H1 (cell line): ENCODE data around the gene SMYD3. TPM values are rescaled to one million over a fixed set of nuclear protein-coding genes. Genes with fewer than 3 reads are reported as not detected.

Source experiments
- BACH1 ChIP-seq: IDR thresholded peaks from 2 replicates; pipeline ENCODE4 v1.6.1; 2012; ENCODE audit warnings: low read length, improper control_type of control experiment
- CHD2 ChIP-seq: IDR thresholded peaks from 2 replicates; pipeline ENCODE4 v1.6.1; 2012; ENCODE audit warnings: low read length, improper control_type of control experiment
- SIN3A ChIP-seq, 2 experiments: IDR thresholded peaks in 1 of 2; conservative IDR thresholded peaks in 1 of 2; 2 replicates each; pipeline ENCODE4 v1.6.1; 2011 to 2012; ENCODE audit warnings: low read length in 2 of 2, improper control_type of control experiment in 1 of 2, low read depth in 1 of 2, mild to moderate bottlenecking in 1 of 2
- polyA plus RNA-seq, 7 experiments: library from polyadenylated mRNA; depleted of rRNA in 3 of 7; stranded (reverse) in 5 of 7; unstranded in 2 of 7; fragments of >200 nt in 5 of 7; fragments of 200-250 nt in 2 of 7; gene quantifications; 1 replicate in 5 of 7; 2 replicates in 1 of 7; 4 replicates in 1 of 7; pipeline versions ENCODE4 v1.2.1 to v1.2.3, GENCODE V29; 2011 to 2013; ENCODE audit warnings: missing spikeins in 2 of 7, mixed read lengths in 2 of 7
- total RNA-seq: library from RNA; stranded (reverse); fragmentation: NEBNext Ultra II Directional; extraction: Animal tissue kit (Norgen Biotek cat#: 25700); gene quantifications from 2 replicates; pipeline ENCODE4 v1.2.1, GENCODE V29; 2021
- TF ChIP-seq, protein P1 (sequence below): fragments of 300-600 bp; sonication (generic); IDR thresholded peaks from 2 replicates; pipeline ENCODE4 v1.7.1; 2012; ENCODE audit warnings: low read length, moderate library complexity, mild to moderate bottlenecking, inconsistent platforms; ENCODE audit not compliant: insufficient replicate concordance
- TF ChIP-seq, protein P2 (sequence below): IDR thresholded peaks from 2 replicates; pipeline ENCODE4 v1.6.1; 2012; ENCODE audit warnings: inconsistent platforms

Gene SMYD3
- total and polyA plus RNA-seq, 2 of the 8 experiments (the other 6 are each of a cell fraction or from before 2014, with no cell fraction given), result 17.3 to 25.4 TPM

DNA sequence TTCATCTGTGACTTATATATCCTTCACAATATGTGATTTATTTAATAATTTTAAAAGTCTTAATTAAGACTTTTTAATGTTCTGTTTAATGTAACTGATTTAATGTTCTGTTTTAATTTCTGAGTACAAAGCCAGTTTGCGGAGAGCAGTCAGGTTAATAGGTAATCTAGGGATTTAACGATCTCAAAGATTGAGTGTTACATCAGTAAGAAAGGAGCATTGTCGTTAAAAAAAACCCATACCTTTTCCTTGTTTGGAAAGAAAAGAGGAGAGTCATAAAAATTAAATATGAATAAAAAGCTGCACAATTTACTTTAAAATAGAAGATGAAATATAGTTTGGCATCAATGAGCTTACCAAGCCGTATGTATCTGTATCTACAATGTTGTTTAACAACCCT lies 730.9 kb downstream of the SMYD3 start (continued):
- TF ChIP-seq, protein P1, sequence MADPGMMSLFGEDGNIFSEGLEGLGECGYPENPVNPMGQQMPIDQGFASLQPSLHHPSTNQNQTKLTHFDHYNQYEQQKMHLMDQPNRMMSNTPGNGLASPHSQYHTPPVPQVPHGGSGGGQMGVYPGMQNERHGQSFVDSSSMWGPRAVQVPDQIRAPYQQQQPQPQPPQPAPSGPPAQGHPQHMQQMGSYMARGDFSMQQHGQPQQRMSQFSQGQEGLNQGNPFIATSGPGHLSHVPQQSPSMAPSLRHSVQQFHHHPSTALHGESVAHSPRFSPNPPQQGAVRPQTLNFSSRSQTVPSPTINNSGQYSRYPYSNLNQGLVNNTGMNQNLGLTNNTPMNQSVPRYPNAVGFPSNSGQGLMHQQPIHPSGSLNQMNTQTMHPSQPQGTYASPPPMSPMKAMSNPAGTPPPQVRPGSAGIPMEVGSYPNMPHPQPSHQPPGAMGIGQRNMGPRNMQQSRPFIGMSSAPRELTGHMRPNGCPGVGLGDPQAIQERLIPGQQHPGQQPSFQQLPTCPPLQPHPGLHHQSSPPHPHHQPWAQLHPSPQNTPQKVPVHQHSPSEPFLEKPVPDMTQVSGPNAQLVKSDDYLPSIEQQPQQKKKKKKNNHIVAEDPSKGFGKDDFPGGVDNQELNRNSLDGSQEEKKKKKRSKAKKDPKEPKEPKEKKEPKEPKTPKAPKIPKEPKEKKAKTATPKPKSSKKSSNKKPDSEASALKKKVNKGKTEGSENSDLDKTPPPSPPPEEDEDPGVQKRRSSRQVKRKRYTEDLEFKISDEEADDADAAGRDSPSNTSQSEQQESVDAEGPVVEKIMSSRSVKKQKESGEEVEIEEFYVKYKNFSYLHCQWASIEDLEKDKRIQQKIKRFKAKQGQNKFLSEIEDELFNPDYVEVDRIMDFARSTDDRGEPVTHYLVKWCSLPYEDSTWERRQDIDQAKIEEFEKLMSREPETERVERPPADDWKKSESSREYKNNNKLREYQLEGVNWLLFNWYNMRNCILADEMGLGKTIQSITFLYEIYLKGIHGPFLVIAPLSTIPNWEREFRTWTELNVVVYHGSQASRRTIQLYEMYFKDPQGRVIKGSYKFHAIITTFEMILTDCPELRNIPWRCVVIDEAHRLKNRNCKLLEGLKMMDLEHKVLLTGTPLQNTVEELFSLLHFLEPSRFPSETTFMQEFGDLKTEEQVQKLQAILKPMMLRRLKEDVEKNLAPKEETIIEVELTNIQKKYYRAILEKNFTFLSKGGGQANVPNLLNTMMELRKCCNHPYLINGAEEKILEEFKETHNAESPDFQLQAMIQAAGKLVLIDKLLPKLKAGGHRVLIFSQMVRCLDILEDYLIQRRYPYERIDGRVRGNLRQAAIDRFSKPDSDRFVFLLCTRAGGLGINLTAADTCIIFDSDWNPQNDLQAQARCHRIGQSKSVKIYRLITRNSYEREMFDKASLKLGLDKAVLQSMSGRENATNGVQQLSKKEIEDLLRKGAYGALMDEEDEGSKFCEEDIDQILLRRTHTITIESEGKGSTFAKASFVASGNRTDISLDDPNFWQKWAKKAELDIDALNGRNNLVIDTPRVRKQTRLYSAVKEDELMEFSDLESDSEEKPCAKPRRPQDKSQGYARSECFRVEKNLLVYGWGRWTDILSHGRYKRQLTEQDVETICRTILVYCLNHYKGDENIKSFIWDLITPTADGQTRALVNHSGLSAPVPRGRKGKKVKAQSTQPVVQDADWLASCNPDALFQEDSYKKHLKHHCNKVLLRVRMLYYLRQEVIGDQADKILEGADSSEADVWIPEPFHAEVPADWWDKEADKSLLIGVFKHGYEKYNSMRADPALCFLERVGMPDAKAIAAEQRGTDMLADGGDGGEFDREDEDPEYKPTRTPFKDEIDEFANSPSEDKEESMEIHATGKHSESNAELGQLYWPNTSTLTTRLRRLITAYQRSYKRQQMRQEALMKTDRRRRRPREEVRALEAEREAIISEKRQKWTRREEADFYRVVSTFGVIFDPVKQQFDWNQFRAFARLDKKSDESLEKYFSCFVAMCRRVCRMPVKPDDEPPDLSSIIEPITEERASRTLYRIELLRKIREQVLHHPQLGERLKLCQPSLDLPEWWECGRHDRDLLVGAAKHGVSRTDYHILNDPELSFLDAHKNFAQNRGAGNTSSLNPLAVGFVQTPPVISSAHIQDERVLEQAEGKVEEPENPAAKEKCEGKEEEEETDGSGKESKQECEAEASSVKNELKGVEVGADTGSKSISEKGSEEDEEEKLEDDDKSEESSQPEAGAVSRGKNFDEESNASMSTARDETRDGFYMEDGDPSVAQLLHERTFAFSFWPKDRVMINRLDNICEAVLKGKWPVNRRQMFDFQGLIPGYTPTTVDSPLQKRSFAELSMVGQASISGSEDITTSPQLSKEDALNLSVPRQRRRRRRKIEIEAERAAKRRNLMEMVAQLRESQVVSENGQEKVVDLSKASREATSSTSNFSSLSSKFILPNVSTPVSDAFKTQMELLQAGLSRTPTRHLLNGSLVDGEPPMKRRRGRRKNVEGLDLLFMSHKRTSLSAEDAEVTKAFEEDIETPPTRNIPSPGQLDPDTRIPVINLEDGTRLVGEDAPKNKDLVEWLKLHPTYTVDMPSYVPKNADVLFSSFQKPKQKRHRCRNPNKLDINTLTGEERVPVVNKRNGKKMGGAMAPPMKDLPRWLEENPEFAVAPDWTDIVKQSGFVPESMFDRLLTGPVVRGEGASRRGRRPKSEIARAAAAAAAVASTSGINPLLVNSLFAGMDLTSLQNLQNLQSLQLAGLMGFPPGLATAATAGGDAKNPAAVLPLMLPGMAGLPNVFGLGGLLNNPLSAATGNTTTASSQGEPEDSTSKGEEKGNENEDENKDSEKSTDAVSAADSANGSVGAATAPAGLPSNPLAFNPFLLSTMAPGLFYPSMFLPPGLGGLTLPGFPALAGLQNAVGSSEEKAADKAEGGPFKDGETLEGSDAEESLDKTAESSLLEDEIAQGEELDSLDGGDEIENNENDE, result no peak
- TF ChIP-seq SIN3A (conservative IDR thresholded peaks at IDR 0.05 in 1 of 2, IDR thresholded peaks at IDR 0.05 in 1 of 2; ENCODE audit: low read depth in 1 of 2, low read length in 2 of 2) (no peak), BACH1 (no peak), CHD2 (no peak)
- TF ChIP-seq, protein P2, sequence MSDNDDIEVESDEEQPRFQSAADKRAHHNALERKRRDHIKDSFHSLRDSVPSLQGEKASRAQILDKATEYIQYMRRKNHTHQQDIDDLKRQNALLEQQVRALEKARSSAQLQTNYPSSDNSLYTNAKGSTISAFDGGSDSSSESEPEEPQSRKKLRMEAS, result no peak
